Adrenal gland (tissue), 12 donors: ENCODE measurements around the gene RBMXL3. TPM values are rescaled to one million over a fixed set of nuclear protein-coding genes. Genes with fewer than 3 reads are reported as not detected.

Experiments used
- DNase-seq, 7 donors: peaks; one replicate each; pipeline ENCODE4 v3.0.0-alpha.2; 2019 to 2020
- H3K27ac ChIP-seq, 5 donors: fragments of 200-600 bp; sonication (generic) in 4 of 5; 1 replicate in 3 of 5; 2 replicates in 2 of 5; pipeline versions ENCODE4 v1.5.1 to v1.8.0; 2016 to 2020; ENCODE audit warnings: mild to moderate bottlenecking in 1 of 5
- H3K27me3 ChIP-seq: fragments of 200-600 bp; 2 replicates; pipeline ENCODE4 v1.8.0; 2021
- H3K36me3 ChIP-seq, 2 donors: fragments of 200-600 bp; replicated peaks in 1 of 2; 1 replicate in 1 of 2; 2 replicates in 1 of 2; pipeline versions ENCODE4 v1.5.1 to v1.8.0; 2018 to 2022
- H3K4me1 ChIP-seq, 2 donors: fragments of 200-600 bp; replicated peaks in 1 of 2; 1 replicate in 1 of 2; 2 replicates in 1 of 2; pipeline versions ENCODE4 v1.5.1 to v1.8.0; 2018 to 2021
- H3K4me3 ChIP-seq, 4 donors: fragments of 200-600 bp; sonication (generic) in 3 of 4; one replicate each; pipeline ENCODE4 v1.5.1; 2016 to 2018
- H3K9me3 ChIP-seq, 3 donors: fragments of 200-600 bp; sonication (generic) in 1 of 3; replicated peaks in 1 of 3; 1 replicate in 2 of 3; 2 replicates in 1 of 3; pipeline versions ENCODE4 v1.5.1 to v1.8.0; 2016 to 2021
- CTCF ChIP-seq, 6 experiments: fragments of 450-650 bp in 4 of 6; fragments of 200-600 bp in 2 of 6; sonication (generic) in 1 of 6; IDR thresholded peaks; 1 replicate in 5 of 6; 2 replicates in 1 of 6; pipeline versions ENCODE4 v1.5.1 to v1.8.0; 2016 to 2021; ENCODE audit warnings: antibody characterized with exemption in 6 of 6, mild to moderate bottlenecking in 2 of 6, moderate library complexity in 1 of 6
- POLR2A ChIP-seq, 2 donors: fragments of 450-650 bp; IDR thresholded peaks; one replicate each; pipeline ENCODE4 v1.6.1; 2017; ENCODE audit warnings: antibody characterized with exemption in 2 of 2, mild to moderate bottlenecking in 2 of 2, moderate library complexity in 1 of 2
- whole genome bisulfite sequencing, 4 donors: extraction: QIAGEN DNeasy Blood & Tissue Kit in 2 of 4; methylation state at CpG; one replicate each; pipeline versions ENCODE4 v1.1.5 to v1.1.7; 2013 to 2017; 5-methylcytosine and 5-hydroxymethylcytosine counted together
- intact Hi-C, 2 donors: fragments of 100-400 bp; cut with DNase I; formaldehyde crosslinking; loops; one replicate each; pipeline versions ENCODE4 v1.14.1 to v1.15.0; 2022 to 2023
- polyA plus RNA-seq, 3 donors: library from polyadenylated mRNA; stranded (reverse); fragments of 200-250 nt in 2 of 3; fragments of 350-450 nt in 1 of 3; fragmentation: Illumina TruSeq in 1 of 3; extraction: RNeasy Lipid Tissue Mini Kit (QIAGEN cat#74804) in 1 of 3; gene quantifications; one replicate each; pipeline ENCODE4 v1.2.3, GENCODE V29; 2013 to 2014
- total RNA-seq, 9 donors: library from RNA; depleted of rRNA in 4 of 9; stranded (reverse); fragments of >200 nt in 4 of 9; fragments of 120-200 nt in 1 of 9; fragmentation: NEBNext Ultra II Directional in 1 of 9; extraction: Animal tissue kit (Norgen Biotek cat#: 25700) in 1 of 9; gene quantifications; one replicate each; pipeline versions ENCODE4 v1.1.0 to v1.2.4, GENCODE V29; 2013 to 2023
- donor health status: healthy with polysubstance abuse.
- donor health status: Bipolar disorder and iron deficiency.
- donor health status: DM: yes; HTN: yes; CAD: no.
- donor health status: DM: no; HTN: no; CAD: no.
- donor health status: DM: no; HTN: no; CAD: no.
- donor health status: DM: yes; HTN: yes; CAD: no.

The RBMXL3 gene
- total and polyA plus RNA-seq, 12 donors = not detected

- H3K4me1 ChIP-seq = no peaks in the 10 kb centered on the region
- H3K9me3 ChIP-seq = no peaks in the 10 kb centered on the region
- WGBS, 4 donors = 77 to 98% (median 85%) methylated on average over 3 of the region's 3 CpGs
- no peak overlapping the region for H3K27ac ChIP-seq
- H3K27me3 ChIP-seq = no peaks in the 10 kb centered on the region
- intact Hi-C loops = no loop called here
- H3K36me3 ChIP-seq = no peaks in the 10 kb centered on the region
- H3K4me3 ChIP-seq = no peak overlapping the region
- DNase-seq = no peak
- TF ChIP-seq CTCF (IDR thresholded peaks at IDR 0.05) (no peak), POLR2A (IDR thresholded peaks at IDR 0.05) (no peak)
These were observed 14.7 kb upstream of the RBMXL3 start for GRCh38 chrX:115174548-115174947.

- DNase-seq = no peak
- no peak overlapping the region for H3K4me3 ChIP-seq
- no peaks in the 10 kb centered on the region for H3K4me1 ChIP-seq
- WGBS, 4 donors = 78 to 94% (median 88%) methylated on average over 4 of the region's 4 CpGs
- TF ChIP-seq CTCF (IDR thresholded peaks at IDR 0.05) (no peak), POLR2A (IDR thresholded peaks at IDR 0.05) (no peak)
- H3K9me3 ChIP-seq = no peaks in the 10 kb centered on the region
- intact Hi-C loops = no loop called here
- H3K36me3 ChIP-seq = no peaks in the 10 kb centered on the region
- no peaks in the 10 kb centered on the region for H3K27me3 ChIP-seq
- H3K27ac ChIP-seq = no peak overlapping the region
These were observed 11.3 kb upstream of the RBMXL3 start for GRCh38 chrX:115177932-115178331.

- no peak for TF ChIP-seq POLR2A (IDR thresholded peaks at IDR 0.05)
- TF ChIP-seq CTCF (IDR thresholded peaks at IDR 0.05) = no peak
- Histone ChIP-seq H3K4me1 (no peaks in the 10 kb centered on the region), H3K27me3 (no peaks in the 10 kb centered on the region), H3K4me3 (no peak overlapping the region), H3K27ac (no peak overlapping the region), H3K9me3 (no peaks in the 10 kb centered on the region), H3K36me3 (no peaks in the 10 kb centered on the region)
- no peak for DNase-seq
- intact Hi-C loops = no loop called here
- WGBS, 4 donors = 61 to 91% (median 78%) methylated on average over 1 of the region's 1 CpG
These were observed 10.7 kb upstream of the RBMXL3 start for GRCh38 chrX:115178473-115178872.

GRCh38 chrX:115183980-115184379 lies 5.2 kb upstream of the RBMXL3 start:
- Histone ChIP-seq H3K36me3 (no peaks in the 10 kb centered on the region), H3K27me3 (no peaks in the 10 kb centered on the region), H3K4me3 (no peak overlapping the region), H3K4me1 (no peaks in the 10 kb centered on the region), H3K27ac (no peak overlapping the region), H3K9me3 (no peaks in the 10 kb centered on the region)
- no peak for TF ChIP-seq POLR2A (IDR thresholded peaks at IDR 0.05)
- no peak for TF ChIP-seq CTCF (IDR thresholded peaks at IDR 0.05)
- DNase-seq = no peak
- 63 to 78% (median 76%) methylated on average over 2 of the region's 2 CpGs for WGBS, 4 donors
- intact Hi-C loops = no loop called here
